K562 treated with DMSO at 1 percent for 48 hours (cell line): ENCODE results near the gene MOCOS. TPM values are rescaled to one million over a fixed set of nuclear protein-coding genes. Genes with fewer than 3 reads are reported as not detected.

Experiments used
- total RNA-seq: library from RNA; unstranded; fragments of 300-600 nt; gene quantifications from 2 replicates; pipeline ENCODE4 v1.2.3, GENCODE V29; 2022; ENCODE audit warnings: low replicate concordance; ENCODE audit errors: extremely low read depth

MOCOS gene, protein sequence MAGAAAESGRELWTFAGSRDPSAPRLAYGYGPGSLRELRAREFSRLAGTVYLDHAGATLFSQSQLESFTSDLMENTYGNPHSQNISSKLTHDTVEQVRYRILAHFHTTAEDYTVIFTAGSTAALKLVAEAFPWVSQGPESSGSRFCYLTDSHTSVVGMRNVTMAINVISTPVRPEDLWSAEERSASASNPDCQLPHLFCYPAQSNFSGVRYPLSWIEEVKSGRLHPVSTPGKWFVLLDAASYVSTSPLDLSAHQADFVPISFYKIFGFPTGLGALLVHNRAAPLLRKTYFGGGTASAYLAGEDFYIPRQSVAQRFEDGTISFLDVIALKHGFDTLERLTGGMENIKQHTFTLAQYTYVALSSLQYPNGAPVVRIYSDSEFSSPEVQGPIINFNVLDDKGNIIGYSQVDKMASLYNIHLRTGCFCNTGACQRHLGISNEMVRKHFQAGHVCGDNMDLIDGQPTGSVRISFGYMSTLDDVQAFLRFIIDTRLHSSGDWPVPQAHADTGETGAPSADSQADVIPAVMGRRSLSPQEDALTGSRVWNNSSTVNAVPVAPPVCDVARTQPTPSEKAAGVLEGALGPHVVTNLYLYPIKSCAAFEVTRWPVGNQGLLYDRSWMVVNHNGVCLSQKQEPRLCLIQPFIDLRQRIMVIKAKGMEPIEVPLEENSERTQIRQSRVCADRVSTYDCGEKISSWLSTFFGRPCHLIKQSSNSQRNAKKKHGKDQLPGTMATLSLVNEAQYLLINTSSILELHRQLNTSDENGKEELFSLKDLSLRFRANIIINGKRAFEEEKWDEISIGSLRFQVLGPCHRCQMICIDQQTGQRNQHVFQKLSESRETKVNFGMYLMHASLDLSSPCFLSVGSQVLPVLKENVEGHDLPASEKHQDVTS
- not detected in 2 replicates for total RNA-seq

DNA sequence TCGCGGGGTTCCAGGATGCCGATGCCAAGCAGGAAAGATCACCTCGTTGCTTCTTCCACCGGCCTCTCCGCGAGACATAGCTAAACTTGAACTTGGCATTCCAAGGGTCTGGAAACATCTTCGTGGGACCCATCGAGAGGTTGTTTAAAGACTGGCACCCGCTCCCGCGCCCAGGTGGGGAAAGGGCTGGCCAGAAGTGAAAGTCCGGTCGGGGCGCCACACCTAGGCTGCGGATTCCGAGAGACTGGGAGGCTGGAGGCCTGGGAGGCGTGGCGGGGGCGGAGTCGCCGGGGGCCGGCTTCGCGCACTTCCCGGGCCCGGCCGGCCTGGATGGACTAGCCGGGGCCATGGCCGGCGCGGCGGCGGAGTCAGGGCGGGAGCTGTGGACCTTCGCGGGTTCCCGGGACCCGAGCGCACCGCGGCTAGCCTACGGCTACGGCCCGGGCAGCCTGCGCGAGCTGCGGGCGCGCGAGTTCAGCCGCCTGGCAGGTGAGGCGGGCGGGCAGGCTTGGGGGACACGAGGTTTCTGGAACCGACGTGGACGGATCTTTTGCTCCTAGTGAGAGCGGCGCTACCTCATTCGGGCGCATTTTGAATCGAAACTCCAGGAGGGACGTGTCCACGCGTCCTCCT, at the start of gene MOCOS:
Gene MOCOS, plus strand, starts transcription at position 305 of the 633 bp plus-strand sequence. Its CDS starts 43 bp downstream, at position 348.

DNA sequence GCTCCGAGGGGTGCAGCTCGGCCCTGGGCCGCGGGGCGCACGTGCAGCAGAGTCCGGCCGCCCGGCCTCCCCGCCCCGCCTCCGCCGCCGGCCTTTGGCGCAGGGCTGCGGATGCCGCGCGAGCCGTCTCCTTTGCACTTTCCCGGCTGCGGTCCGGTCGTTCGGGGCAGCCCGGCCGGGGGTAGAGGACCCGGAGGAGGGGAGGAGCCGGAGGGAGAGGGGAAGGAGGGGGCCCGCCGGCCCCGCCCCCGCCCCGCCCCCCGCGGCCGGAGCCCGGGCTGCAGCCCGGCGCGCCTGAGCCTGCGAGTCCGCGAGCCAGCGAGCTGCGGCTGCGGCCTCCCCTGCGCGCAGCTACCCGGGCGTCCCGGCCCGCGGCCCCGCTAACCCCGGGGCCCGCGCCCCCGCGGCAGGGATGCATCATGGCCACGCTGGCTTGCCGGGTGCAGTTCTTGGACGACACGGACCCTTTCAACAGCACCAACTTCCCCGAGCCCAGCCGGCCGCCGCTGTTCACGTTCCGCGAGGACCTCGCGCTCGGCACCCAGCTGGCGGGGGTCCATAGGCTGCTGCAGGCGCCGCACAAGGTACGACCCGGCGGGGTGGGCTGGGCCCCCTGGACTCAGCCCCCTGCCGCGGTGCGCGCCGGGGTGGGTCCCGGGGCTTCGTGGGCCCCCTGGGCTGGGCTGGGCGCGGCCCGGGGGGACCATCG, 110.3 kb downstream of the MOCOS start, which contains the start of gene FHOD3:
Gene FHOD3, plus strand, starts transcription at position 297 of the 709 bp plus-strand sequence. Its CDS starts 123 bp downstream, at position 420.

Other genes starting within 250 kb of the MOCOS start
- gene RPRD1A, start 119.9 kb upstream of the MOCOS start, total RNA-seq, result not detected in 2 replicates
- gene SLC39A6, start 58.2 kb upstream of the MOCOS start, total RNA-seq, result not detected in 2 replicates
- not detected in 2 replicates for gene ELP2, start 57.6 kb upstream of the MOCOS start, total RNA-seq
- not detected in 2 replicates for gene FHOD3, start 110.2 kb downstream of the MOCOS start, total RNA-seq